Central memory CD4-positive, alpha-beta T cell (primary cell): ENCODE data around the gene LRRC8B.

ENCODE experiments used
- DNase-seq: peaks from one replicate; pipeline ENCODE4 v3.0.0; 2022

Gene LRRC8B

DNA sequence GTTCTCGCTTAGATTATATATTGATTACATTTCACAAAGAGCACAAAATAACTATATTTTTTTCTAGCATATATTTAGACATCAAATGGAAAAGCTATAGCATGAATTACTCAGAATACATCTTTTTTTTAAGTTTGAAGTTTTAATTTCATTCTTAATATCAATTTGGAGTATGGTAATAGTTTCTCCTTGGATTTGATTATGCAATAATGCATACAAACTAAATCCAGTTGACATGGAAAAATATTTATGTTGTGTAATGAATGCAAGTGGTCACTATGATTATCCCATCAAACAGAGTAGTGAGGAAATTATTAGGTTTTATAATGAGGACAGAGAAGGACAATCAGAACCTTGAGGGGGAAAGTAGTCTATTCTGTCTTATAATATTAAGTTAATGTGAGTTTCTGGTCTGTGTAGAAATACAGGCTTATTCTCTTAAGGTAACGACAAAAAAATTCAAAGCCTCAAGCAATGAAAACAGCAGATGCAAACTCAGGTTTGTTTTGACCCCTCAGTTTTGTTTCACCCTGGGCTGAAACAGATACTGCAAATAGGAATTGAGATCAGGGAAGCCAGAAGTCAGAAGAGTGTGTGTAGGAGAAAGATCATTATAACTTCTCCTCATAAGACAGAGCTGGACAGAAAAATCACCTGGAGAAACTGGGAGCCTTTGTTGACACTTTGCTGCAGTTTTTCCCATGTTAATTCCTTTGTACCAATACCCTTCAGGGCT is 23.7 kb downstream of the LRRC8B start:
- DNase-seq = no peak

DNA sequence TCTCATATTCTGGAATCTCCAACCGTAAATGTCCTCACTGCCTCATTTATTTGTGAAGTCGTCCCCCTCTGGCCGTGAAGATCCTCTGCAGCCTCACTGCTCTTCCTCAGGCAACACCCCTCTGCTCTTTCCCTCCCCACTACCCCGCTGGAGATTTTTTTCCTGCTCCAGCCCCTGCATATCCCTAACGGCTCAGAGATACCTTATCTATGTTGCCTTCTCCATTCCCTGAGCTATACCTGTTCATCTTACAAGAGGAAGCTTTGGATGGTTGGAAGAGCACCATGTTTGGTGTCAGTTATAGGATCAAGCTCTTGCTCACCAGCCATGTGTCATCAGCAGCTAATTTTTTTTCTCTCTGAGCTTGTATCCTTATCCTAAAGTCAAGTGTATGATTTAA is 26.4 kb downstream of the LRRC8B start:
- no peak for DNase-seq

DNA sequence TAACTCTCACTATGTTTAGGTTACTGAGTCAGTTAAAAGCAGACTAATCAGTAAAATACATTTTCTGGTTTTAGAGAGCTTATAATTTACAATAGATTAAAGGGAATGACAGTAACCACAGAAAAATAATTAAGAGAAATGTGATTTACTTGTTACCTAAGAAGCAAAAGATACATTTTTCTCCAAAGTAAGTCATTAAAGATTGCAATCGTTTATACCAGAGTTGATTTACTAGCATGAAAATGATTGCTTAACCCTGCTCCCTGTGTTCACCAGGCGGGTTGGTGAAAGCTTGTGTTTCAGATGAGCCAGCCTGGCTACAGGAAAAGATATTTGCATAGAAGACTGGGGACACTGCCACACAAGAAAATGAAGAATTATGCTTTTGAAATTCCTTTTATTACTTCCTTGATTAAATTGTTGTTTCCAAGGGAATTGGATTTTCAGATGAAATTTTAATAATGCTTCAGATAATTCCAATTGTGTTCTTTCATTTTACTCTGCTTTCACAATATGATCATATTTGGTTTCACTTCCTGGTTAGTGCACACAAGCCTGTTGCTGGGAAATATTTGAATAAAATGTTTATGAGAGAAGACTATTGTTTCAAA is 27.9 kb downstream of the LRRC8B start:
- no peak for DNase-seq

GRCh38 chr1:89553157-89553556 is 28.5 kb downstream of the LRRC8B start:
- DNase-seq = no peak

DNA sequence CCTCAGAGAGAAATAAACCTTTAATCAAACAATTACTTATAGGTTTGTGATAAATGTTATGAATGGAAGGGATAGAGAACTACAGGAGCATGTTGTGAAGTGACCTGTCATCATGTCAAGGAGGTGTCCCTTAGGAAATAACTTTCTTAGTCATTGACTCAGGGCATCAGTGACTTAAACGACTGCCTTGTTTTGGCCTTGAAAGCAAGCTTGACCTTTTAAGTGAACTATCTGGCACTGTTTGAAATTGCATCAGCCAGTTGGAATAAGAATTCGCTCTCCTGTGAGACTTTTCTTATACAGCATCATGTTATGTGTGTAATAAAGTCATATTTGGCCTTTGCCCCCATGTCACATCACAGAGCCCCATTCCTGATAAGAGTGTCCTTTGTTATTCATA is 30.9 kb downstream of the LRRC8B start:
- DNase-seq = no peak

GRCh38 chr1:89556726-89557444 is 32.3 kb downstream of the LRRC8B start:
- DNase-seq = no peak

DNA sequence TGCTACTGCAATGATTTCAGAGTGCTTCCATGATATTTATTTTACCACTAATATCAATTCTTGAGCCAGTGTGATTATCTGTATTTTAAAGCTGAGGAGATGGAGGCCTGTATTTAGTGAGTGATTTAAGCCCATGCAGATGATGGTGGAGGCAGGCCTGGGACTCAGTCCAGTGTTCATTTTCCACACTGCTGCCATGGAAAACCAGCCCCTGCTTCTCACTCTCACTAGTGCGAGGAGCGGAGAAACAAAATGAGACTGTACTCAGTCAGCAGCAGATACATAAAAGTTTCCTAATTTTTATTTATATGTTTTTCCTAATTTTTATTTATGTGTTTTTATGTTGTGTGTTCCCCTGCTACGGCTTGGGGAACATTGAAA is 32.8 kb downstream of the LRRC8B start:
- no peak for DNase-seq

DNA sequence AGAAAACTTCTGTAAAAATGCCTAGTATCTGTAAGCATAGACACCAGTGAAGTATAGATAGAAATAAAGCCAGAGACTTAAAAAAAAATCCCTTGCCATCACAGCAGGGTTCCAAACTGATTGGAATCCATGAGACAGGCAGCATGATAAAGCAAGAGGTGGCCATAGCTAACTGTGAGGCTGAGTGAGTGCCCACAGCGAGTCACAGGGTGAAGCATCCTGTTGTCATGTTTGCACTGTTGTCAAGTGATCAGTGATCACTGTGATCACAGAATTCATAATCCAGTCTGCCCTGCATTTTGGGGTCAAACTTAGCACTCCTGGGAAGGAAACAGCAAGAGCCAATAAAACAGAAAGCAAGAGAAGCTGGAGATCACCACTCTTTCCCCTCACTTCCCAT is 33.3 kb downstream of the LRRC8B start:
- no peak for DNase-seq

DNA sequence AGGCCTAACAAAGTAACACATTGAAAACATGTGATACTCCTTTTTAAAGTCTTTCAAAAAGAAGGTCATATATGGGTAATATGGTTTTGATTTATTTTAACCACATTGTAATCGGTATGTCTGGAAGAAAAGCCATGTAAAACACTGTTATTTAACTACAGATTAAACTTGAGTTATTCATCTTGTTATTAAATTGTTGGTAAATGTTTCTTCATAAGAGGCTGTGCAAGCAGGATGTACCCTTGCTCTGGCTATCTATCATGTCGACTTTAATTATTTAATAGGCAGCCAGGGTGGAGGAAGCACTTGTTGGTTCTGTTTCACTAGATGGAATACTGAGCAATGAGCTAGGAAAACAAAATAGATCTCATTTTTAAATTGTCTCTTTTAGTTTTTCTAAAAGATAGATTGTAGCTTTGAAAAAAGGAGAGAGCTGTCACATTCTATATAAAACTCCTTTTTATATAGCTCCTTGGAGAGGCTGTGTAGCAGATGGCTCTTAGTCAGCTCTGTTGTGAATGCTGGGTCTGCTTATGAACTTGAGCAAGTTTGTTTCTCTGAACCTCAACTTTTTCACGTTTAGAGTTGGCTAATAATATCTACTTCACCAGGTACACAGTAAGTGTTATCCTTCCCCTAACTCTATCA is 39.5 kb downstream of the LRRC8B start:
- DNase-seq = no peak

DNA sequence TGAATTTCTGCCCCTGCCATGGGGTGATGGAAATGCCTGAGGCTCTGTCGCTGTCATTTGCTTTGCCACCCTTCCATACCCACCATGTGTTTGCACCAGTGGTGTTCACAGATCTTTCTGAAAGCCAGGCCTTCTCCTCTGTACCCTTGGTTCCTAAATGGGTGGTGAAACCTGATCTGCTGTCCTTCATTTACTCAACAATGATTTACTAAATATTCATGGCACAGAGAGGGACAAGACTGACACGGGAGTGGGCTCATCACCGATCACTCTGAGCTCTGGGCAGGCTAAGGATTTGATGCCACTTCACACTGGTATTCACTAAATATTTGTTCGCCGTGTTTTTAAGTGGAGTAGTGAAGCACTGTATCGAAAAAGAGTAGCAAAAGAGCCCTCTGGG is 40.9 kb downstream of the LRRC8B start:
- DNase-seq = no peak

DNA sequence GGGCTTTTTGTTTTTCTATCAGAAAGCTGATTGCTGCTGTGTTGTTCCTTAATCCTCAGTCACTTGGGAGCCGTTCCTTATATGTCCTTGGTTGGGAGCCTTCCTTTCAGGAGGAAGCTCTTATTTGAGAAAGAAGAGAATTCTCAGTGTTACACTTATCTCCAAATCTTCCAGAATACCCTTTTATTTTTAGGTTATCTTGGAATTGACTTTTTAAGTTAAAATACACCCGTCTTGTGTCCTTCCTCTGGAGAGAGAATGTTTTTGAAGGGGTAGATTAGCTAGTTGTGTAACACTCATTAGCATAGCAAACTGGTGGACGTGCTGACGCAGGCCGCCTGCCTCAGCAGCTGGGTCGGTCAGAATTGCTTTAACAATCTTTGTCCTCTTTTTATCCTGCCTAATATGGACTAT is 42.1 kb downstream of the LRRC8B start:
- DNase-seq = no peak

DNA sequence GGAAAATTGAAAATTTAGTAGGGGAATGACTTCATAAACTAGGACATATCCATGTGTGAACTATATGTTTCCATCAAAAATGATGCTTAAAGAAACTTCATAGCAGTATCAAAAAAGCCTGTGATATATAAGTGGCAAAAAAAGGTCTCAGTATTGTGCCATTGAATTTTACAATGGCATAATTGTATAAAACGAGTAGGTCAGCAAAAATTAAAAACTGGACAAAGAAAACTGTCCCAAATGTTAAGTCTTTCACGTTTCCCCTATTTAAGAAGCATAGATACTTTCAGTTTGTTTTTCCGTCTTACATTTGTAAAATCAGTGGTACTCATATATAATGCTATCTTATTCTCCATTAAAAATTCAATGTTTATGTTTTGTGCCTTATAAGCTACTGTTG is 43.2 kb downstream of the LRRC8B start:
- no peak for DNase-seq

GRCh38 chr1:89573410-89573809 is 48.8 kb downstream of the LRRC8B start:
- DNase-seq = no peak

- no peak for DNase-seq
Measured at GRCh38 chr1:89574621-89575020, 50.0 kb downstream of the LRRC8B start.

- DNase-seq = no peak
Measured at GRCh38 chr1:89575207-89575606, 50.6 kb downstream of the LRRC8B start.

- DNase-seq = no peak
Measured at GRCh38 chr1:89576013-89576412, 51.4 kb downstream of the LRRC8B start.

- no peak for DNase-seq
Measured at GRCh38 chr1:89578151-89578550, 53.5 kb downstream of the LRRC8B start.

DNA sequence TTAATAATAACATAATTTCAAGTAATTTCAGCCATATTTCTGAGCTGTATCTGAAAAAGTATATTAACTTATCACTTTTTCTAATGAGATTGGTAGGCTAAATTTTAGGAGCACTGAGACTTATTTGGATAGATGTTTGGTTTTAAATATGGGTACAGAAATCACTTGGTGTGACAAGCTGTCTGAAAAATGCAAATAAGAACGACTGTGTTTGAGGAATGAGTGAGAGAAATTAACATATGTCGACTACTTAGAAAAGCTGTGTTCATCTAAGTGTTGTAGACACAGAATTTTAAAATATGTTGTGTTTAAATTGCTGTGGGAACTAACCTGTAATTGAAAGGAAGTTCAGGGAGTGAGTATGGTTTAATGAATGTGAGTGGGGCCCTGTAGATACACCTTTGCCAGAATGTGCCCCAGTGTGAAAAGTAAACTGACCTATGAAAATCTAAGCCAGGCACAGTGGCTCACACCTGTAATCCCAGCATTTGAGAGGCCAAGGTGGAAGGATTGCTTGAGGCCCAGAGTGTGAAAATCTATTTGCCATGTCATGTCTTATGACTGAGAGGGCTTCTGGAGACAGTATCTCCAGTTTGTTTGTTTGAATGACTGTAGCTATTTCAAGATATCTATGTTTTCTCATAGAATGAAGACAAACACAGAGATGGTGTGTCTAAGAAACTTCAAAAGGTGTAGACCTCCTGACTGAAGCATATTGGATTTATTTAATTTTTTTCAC is 54.5 kb downstream of the LRRC8B start:
- DNase-seq = no peak

DNA sequence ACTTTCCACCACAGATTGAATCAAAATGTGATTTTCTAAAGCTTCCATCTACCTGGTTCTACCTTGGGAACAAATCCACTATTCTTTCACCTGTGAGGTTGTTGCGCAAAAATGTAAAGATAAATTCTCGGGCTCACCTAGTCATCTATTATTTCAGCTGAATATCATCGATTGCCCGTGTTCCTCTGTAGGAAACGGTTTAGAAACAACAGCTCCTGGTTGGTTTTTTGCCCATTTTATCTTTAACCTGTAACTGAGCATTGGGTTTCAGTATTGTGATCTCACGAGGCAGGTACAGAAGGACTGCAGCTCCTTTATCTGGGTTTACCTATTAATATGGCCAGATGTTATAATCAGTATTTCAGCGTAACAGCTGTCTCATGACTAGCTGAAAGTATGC is 55.4 kb downstream of the LRRC8B start:
- DNase-seq = no peak

DNA sequence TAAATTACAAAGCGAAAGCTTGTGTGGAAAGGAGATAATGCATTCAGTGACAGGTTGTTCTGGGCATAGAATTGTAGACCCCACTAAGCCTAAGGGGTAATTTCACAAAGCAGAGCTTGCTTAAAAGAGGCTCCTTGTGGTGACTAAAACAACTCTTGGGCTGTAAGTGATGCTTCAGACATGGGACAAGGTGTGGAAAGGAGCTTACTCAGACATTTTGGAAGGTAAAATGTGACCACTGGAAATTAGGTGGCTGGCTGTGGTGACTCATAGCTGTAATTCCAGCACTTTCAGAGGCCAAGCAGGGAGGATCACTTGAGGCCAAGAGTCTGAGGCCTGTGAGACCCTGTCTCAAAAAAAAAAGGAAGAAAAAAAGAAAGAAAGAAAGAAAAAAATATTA is 57.2 kb downstream of the LRRC8B start:
- DNase-seq = no peak

GRCh38 chr1:89582571-89582970 is 57.9 kb downstream of the LRRC8B start:
- DNase-seq = no peak

DNA sequence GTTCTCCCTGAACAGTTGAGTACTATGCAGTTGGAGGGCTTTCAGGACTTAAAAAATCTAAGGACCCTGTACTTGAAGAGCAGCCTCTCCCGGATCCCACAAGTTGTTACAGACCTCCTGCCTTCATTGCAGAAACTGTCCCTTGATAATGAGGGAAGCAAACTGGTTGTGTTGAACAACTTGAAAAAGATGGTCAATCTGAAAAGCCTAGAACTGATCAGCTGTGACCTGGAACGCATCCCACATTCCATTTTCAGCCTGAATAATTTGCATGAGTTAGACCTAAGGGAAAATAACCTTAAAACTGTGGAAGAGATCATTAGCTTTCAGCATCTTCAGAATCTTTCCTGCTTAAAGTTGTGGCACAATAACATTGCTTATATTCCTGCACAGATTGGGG is 59.6 kb downstream of the LRRC8B start:
- DNase-seq = no peak

DNA sequence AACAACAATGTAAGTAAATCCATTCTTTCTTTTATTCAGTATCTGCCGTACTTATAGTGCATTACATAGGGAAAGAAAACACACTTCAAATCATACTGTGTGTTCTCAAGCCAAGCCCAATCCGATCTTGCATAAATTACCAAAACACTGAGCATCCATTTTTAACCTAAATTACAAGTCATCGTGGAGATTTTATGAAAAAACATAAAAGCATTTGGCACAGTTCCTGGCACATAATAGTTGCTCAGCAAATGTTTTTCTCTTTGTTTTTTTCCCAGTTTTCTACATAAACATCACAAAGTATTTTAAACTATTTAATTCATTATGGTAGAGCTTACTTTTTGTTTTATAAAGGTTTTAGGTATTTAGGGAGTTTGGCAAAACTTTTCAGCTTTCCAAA is 60.2 kb downstream of the LRRC8B start:
- no peak for DNase-seq
